NB4 (cell line): ENCODE results near the gene PRSS57.
"Not testable (repeated sequence)": the region's sequence is repeated elsewhere in the genome, so short reads cannot be mapped to it uniquely, and the experiment has no call there.

Experiments used
- POLR2A ChIP-seq: IDR thresholded peaks from 2 replicates; pipeline ENCODE4 v1.6.1; 2011; ENCODE audit warnings: mild to moderate bottlenecking; ENCODE audit not compliant: insufficient read length; ENCODE audit errors: extremely low read depth
- TF ChIP-seq, protein P1 (sequence below): IDR thresholded peaks from one replicate; pipeline ENCODE4 v1.5.1; 2012; ENCODE audit warnings: low read depth, low read length
- TF ChIP-seq, protein P2 (sequence below): IDR thresholded peaks from 2 replicates; pipeline ENCODE4 v1.6.1; 2011; ENCODE audit warnings: low read depth, low read length

DNA sequence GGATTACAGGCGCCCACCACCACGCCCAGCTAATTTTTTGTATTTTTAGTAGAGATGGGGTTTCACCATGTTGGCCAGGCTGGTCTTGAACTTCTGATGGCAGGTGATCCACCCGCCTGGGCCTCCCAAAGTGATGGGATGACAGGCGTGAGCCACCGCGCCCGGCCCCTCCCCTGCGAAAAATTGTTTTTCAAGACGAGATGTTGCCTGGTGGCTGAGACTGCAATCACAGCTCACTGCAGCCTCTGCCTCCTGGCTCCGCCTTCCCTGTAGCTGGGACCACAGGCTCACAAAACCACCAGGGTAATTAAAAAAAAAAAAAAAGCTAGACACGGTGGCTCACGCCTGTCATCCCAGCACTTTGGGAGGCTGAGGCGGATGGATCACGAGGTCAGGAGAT is 4.6 kb upstream of the PRSS57 start:
- TF ChIP-seq, protein P1, sequence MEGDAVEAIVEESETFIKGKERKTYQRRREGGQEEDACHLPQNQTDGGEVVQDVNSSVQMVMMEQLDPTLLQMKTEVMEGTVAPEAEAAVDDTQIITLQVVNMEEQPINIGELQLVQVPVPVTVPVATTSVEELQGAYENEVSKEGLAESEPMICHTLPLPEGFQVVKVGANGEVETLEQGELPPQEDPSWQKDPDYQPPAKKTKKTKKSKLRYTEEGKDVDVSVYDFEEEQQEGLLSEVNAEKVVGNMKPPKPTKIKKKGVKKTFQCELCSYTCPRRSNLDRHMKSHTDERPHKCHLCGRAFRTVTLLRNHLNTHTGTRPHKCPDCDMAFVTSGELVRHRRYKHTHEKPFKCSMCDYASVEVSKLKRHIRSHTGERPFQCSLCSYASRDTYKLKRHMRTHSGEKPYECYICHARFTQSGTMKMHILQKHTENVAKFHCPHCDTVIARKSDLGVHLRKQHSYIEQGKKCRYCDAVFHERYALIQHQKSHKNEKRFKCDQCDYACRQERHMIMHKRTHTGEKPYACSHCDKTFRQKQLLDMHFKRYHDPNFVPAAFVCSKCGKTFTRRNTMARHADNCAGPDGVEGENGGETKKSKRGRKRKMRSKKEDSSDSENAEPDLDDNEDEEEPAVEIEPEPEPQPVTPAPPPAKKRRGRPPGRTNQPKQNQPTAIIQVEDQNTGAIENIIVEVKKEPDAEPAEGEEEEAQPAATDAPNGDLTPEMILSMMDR, result not testable (repeated sequence)
- not testable (repeated sequence) for TF ChIP-seq POLR2A
- TF ChIP-seq, protein P2, sequence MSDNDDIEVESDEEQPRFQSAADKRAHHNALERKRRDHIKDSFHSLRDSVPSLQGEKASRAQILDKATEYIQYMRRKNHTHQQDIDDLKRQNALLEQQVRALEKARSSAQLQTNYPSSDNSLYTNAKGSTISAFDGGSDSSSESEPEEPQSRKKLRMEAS, result not testable (repeated sequence)
